ENCODE data around the gene RNFT2. TPM values are rescaled to one million over a fixed set of nuclear protein-coding genes. Genes with fewer than 3 reads are reported as not detected.

The RNFT2 gene
- total RNA-seq, 3 donors from 2014 or later (not counting 1 experiment from before 2014, with no cell fraction given), result 4.0 to 6.9 (median 5.3) TPM

DNA sequence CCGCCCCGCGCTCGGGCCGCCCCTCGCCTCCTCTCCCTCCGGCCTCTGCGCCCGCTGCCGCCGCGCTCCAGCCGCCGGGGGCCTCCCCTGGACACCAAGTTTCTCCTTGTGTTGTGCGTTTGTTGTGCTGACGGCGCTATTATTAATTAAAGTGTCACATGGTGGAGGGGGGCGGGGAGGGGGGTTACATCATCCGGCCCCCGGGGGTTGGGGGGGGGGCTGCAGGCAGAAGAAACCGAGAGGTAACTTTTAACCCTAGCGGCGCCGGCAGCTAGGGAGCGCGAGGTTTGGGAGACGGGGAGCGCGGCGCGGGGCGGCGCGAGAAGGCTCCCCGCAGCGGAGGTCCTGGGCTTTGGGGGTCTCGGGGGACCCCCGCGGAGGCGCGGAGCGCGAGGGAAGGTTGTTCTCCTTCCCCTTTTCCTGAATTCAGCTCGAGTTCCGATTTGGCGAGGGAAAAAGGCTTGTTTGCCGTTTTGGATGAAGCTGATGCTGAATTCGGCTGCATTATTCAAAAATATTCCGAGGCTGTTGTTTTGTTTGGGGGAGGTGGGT is 143.3 kb downstream of the RNFT2 start, which contains the start of gene HRK:
Gene HRK (minus strand): TSS at position 117 of the 552 bp plus-strand sequence. CDS start 134 bp downstream, outside the sequence.
- intact Hi-C loops (cut with micrococcal nuclease), result no loop called here
- under 1% methylated on average over 49 of the region's 49 CpGs for WGBS (ENCODE audit: insufficient coverage)
- Histone ChIP-seq H3K36me3 (ENCODE audit: control insufficient read depth, insufficient read depth, low read length) (no peaks in the 10 kb centered on the region), H3K9me3 (ENCODE audit: control insufficient read depth, insufficient read depth, low read length) (no peaks in the 10 kb centered on the region), H3K4me1 (ENCODE audit: control insufficient read depth, insufficient read depth, low read length) (peaks cover 31% of the 10 kb centered on the region), H3K4me3 (ENCODE audit: low read length) (peak within 1 kb of the TSS; percentile 12), H3K27me3 (ENCODE audit: control insufficient read depth, insufficient read depth, low read length) (peaks cover 43% of the 10 kb centered on the region), H3K27ac (ENCODE audit: low read length) (no peak within 1 kb of the TSS)
- peak within 1 kb of the TSS; percentile 55 for H3K4me3 Mint-ChIP-seq
- no peaks in the 10 kb centered on the region for H3K36me3 Mint-ChIP-seq
- no peaks in the 10 kb centered on the region for H3K9me3 Mint-ChIP-seq
- peak in 1 of 3 donors; percentile 5 for ATAC-seq
- no peak within 1 kb of the TSS for H3K27ac Mint-ChIP-seq
- peaks cover 63 to 78% of the 10 kb centered on the region in 2 donors for H3K27me3 Mint-ChIP-seq (ENCODE audit: low read depth in 2 of 2)
- TF ChIP-seq, protein P1, sequence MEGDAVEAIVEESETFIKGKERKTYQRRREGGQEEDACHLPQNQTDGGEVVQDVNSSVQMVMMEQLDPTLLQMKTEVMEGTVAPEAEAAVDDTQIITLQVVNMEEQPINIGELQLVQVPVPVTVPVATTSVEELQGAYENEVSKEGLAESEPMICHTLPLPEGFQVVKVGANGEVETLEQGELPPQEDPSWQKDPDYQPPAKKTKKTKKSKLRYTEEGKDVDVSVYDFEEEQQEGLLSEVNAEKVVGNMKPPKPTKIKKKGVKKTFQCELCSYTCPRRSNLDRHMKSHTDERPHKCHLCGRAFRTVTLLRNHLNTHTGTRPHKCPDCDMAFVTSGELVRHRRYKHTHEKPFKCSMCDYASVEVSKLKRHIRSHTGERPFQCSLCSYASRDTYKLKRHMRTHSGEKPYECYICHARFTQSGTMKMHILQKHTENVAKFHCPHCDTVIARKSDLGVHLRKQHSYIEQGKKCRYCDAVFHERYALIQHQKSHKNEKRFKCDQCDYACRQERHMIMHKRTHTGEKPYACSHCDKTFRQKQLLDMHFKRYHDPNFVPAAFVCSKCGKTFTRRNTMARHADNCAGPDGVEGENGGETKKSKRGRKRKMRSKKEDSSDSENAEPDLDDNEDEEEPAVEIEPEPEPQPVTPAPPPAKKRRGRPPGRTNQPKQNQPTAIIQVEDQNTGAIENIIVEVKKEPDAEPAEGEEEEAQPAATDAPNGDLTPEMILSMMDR (IDR thresholded peaks at IDR 0.05), result no peak
- no peak for DNase-seq
- H3K4me1 Mint-ChIP-seq, result peaks cover 18 to 25% of the 10 kb centered on the region in 2 donors

DNA sequence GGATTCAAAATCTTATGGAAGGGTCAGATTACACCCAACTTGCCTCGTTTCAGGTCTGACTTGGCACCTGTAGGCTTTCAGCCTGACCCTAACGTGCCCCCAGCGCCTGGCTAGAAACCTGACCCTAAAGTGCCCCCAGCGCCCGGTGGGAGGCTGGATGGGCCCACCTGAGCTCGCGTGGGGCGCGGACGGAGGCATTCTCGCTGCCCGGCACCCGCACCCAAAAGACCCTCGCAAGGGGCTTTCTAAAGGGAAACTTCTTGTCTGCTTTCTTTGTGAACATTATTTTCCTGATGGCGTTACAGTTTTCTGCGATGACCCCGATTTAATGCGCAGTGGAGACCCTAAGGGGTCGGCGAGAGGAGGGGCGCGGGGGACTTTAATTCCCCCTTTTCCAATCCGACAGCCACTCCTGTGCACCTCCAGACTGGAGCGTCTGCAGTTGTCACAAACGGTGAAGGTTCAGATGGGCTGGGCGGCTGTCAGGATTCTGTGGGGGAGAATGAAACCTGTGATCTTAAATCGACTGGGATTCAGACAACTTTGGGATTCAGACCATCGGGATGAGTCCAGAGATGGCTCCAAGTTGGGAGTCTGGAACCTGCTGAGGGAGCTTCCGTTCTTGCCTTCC is 143.9 kb downstream of the RNFT2 start:
- Mint-ChIP-seq H3K27ac (no peak overlapping the region), H3K9me3 (no peaks in the 10 kb centered on the region), H3K4me1 (peaks cover 18 to 25% of the 10 kb centered on the region in 2 donors), H3K36me3 (no peaks in the 10 kb centered on the region), H3K4me3 (peak overlapping the region; percentile 17), H3K27me3 (ENCODE audit: low read depth in 2 of 2) (peaks cover 58 to 75% of the 10 kb centered on the region in 2 donors)
- intact Hi-C loops (cut with micrococcal nuclease), result no loop called here
- TF ChIP-seq, protein P1 (IDR thresholded peaks at IDR 0.05), result no peak
- H3K4me3 ChIP-seq (ENCODE audit: low read length), result no peak overlapping the region
- H3K27ac ChIP-seq (ENCODE audit: low read length), result no peak overlapping the region
- WGBS (ENCODE audit: insufficient coverage), result 5% methylated on average over 29 of the region's 29 CpGs
- H3K4me1 ChIP-seq (ENCODE audit: control insufficient read depth, insufficient read depth, low read length), result peaks cover 31% of the 10 kb centered on the region
- H3K27me3 ChIP-seq (ENCODE audit: control insufficient read depth, insufficient read depth, low read length), result peaks cover 41% of the 10 kb centered on the region
- no peaks in the 10 kb centered on the region for H3K9me3 ChIP-seq (ENCODE audit: control insufficient read depth, insufficient read depth, low read length)
- no peak for DNase-seq
- ATAC-seq, result no peak
- H3K36me3 ChIP-seq (ENCODE audit: control insufficient read depth, insufficient read depth, low read length), result no peaks in the 10 kb centered on the region

DNA sequence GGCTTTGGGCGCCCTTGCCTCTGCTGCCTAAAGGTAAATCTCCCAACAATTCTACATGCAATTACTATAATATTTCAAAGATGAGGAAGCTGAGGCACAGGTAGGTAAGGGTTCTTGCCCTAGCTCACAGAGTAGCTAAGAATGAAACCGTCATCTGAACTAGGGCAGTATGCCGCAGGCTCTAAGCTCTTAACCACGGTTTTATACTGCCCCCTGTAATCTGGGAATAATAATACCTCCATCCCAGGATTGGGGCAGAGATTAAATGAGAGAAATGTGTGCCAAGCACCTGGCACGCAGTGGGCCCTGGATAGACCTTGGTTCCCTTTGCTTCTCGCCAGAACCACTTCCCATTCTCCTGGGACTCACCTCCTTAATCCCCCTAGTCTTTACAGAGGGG is 144.6 kb downstream of the RNFT2 start:
- Mint-ChIP-seq H3K9me3 (no peaks in the 10 kb centered on the region), H3K4me1 (peaks cover 18 to 25% of the 10 kb centered on the region in 2 donors), H3K36me3 (no peaks in the 10 kb centered on the region), H3K27ac (no peak overlapping the region), H3K27me3 (ENCODE audit: low read depth in 2 of 2) (peaks cover 54 to 75% of the 10 kb centered on the region in 2 donors), H3K4me3 (no peak overlapping the region)
- intact Hi-C loops (cut with micrococcal nuclease), result no loop called here
- Histone ChIP-seq H3K27ac (ENCODE audit: low read length) (no peak overlapping the region), H3K4me3 (ENCODE audit: low read length) (no peak overlapping the region), H3K9me3 (ENCODE audit: control insufficient read depth, insufficient read depth, low read length) (no peaks in the 10 kb centered on the region), H3K36me3 (ENCODE audit: control insufficient read depth, insufficient read depth, low read length) (no peaks in the 10 kb centered on the region), H3K4me1 (ENCODE audit: control insufficient read depth, insufficient read depth, low read length) (peaks cover 31% of the 10 kb centered on the region), H3K27me3 (ENCODE audit: control insufficient read depth, insufficient read depth, low read length) (peaks cover 36% of the 10 kb centered on the region)
- 26% methylated on average over 4 of the region's 6 CpGs for WGBS (ENCODE audit: insufficient coverage)
- no peak for ATAC-seq
- DNase-seq, result peak in 1 of 2 donors; percentile 22
- TF ChIP-seq, protein P1 (IDR thresholded peaks at IDR 0.05), result no peak
